ENCODE data around the gene CALM1.

CALM1 gene

GRCh38 chr14:90444077-90444696, 47.4 kb downstream of the CALM1 start:
- DNase-seq, result no peak

DNA sequence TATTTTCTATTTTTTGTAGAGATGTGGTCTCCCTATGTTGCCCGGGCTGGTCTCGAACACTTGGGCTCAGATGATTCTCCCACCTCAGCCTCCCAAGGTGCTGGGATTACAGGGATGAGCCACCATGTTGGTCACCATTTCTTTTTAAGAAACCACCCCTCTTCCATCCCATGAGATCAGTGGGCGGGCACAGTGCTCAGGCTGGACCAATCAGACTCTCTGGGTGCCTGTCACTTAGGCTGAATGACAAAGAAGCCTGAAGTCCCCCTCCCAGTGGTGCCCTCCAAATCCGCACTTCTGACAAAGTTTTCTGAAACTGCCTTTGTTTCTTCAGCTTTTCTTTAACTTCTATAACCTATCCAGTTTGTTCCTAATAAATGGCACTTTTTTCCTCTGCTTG, 48.2 kb downstream of the CALM1 start:
- DNase-seq, result no peak

- no peak for DNase-seq
These were observed 49.6 kb downstream of the CALM1 start for GRCh38 chr14:90446405-90446804.

DNA sequence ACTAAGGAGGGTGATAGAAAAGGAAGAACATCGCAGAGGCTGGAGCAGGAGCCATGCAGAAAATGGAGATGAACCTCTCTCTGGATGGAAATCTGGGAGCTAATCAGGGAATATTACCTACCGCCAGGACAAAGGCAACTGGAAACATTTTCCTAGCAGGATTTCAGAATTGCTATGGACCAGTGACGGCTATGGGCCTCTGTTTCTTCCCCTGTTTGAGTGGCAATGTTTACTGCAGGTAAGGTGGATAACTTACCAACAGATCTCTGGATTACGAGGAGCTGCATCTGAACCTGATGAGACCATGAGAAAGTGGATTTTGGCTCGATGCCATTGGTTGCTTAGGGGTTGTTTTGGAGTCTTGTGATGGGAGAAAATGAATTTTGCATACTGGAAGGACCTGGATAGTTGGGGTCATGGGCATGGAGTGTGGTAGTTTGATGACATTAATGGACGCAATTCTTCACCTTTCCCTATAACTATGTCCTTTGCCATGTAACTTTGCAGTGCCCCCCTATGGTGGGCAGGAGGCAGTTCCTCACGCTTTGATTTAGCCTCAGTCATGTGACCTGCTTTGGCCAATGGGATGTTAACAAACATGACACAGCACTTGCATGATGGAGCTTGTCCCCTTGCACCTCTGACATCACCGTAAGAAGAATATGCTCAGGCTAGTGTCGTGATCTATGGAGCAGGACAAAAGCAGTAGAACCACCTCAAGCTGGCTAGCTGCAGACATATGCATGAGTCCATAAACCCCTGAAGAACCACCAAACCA, 51.1 kb downstream of the CALM1 start:
- DNase-seq, result no peak

GRCh38 chr14:90449411-90449810, 52.6 kb downstream of the CALM1 start:
- DNase-seq, result no peak

GRCh38 chr14:90450151-90450550, 53.3 kb downstream of the CALM1 start:
- DNase-seq, result no peak

DNA sequence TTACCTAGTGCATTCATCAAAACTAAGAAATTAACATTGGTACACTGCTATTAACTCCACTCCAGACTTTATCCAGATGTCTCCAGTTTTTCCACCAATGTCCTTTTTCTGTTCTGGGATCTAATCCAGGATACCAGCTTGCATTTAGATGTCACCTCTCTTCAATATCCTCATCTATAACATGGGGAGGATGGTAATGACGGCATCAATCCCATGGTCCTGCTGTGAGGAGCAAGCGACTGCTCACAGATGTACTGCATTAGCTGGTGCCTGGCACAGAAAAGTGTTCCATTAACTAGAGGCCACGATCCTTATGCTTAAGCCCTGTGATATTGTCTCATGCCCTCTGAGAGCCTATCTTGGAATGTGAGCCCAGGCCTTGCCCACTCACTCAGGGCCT, 53.8 kb downstream of the CALM1 start:
- DNase-seq, result no peak

DNA sequence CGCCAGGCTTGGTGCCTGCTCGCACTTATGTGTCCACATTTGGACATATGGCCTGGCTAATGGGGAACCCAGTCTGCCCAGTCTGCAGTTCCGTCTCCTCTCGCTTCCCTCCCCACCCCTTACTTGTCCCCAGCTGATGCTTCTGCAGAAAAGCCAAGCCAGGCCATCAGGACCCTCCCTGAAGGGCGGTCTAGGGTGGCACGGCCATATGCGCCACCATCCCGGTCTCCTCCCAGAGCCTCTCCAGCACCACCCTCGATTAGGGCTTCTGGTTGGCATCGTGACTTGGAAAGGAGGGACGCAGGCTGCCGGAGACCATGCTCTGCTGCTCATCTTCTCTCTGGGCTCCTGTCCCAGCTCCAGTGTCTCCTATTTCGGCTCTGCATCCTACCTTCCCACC, 54.6 kb downstream of the CALM1 start:
- no peak for DNase-seq

GRCh38 chr14:90451961-90452360, 55.1 kb downstream of the CALM1 start:
- DNase-seq, result no peak

DNA sequence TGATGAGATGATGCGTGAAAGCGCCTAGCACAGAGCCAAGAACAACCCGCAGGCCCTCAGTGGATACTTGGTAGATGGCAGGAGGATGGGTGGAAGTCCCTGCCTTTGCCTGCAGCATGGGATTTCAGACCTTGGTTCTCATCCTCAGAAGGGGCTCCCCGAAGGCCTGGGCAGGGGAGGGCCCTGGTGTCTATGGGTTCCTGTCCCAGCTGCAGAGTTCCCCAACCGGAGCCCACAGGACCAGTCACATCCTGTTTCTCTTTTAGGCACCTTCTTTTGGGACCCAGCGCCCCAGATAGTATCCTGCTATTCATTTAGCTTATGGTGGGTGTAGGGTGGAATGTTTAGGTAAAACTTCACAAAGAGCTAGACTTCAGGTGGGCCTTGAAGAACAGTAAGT, 55.5 kb downstream of the CALM1 start:
- DNase-seq, result no peak

GRCh38 chr14:90453401-90453951, 56.6 kb downstream of the CALM1 start:
- DNase-seq, result no peak

GRCh38 chr14:90454041-90455000, 57.5 kb downstream of the CALM1 start:
- DNase-seq, result no peak

- no peak for DNase-seq
These were observed 58.3 kb downstream of the CALM1 start for GRCh38 chr14:90455100-90455571.

DNA sequence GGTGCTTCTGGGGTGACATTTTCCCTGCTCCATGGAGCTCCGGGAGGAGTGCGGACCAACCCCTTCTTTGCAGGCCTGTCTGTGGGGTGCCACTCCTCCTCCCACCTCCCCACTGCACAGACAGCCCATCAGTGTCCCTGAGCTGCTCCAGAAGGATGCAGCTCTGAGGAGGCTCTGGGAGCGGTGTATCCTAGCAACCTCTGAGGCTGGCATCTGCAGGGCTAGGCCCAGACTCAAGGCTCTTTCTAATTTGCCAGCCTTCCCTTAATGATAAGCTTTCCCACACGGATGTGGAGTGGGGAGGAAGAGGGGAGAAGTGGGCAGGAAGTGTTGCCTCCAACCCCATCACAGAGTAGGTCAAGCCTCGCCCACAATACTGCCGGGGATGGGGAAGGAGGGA, 59.7 kb downstream of the CALM1 start:
- no peak for DNase-seq

GRCh38 chr14:90457186-90457585, 60.4 kb downstream of the CALM1 start:
- DNase-seq, result no peak
